Right lobe of liver (tissue), 4 donors: ENCODE results near the gene MESP2.

ENCODE experiments used
- POLR2A ChIP-seq: fragments of 450-650 bp; IDR thresholded peaks from one replicate; pipeline ENCODE4 v1.6.1; 2017; ENCODE audit warnings: antibody characterized with exemption, mild to moderate bottlenecking
- TF ChIP-seq, protein P1 (sequence below), 4 donors: fragments of 200-600 bp in 3 of 4; fragments of 450-650 bp in 1 of 4; IDR thresholded peaks; one replicate each; pipeline versions ENCODE4 v1.5.1 to v1.8.0; 2016 to 2022; ENCODE audit warnings: antibody characterized with exemption in 4 of 4, mild to moderate bottlenecking in 2 of 4
- donor health status: DM: no; HTN: no; CAD: no.
- donor health status: DM: no; HTN: no; CAD: no.
- donor health status: DM: no; HTN: yes; CAD: no.

DNA sequence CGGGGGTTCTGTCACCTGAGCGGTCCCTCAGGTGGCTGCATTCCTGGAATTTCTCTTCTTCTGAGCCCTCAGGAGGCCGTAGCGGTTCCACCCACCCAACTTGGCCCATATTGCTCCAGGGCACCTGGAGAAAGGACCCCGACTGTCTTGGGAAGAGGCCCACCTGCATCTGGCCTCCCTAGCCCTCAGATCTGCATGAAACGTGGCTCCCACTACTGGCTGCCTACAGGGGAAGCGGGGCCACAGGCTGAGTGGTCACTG is 48.4 kb downstream of the MESP2 start:
- TF ChIP-seq, protein P1, sequence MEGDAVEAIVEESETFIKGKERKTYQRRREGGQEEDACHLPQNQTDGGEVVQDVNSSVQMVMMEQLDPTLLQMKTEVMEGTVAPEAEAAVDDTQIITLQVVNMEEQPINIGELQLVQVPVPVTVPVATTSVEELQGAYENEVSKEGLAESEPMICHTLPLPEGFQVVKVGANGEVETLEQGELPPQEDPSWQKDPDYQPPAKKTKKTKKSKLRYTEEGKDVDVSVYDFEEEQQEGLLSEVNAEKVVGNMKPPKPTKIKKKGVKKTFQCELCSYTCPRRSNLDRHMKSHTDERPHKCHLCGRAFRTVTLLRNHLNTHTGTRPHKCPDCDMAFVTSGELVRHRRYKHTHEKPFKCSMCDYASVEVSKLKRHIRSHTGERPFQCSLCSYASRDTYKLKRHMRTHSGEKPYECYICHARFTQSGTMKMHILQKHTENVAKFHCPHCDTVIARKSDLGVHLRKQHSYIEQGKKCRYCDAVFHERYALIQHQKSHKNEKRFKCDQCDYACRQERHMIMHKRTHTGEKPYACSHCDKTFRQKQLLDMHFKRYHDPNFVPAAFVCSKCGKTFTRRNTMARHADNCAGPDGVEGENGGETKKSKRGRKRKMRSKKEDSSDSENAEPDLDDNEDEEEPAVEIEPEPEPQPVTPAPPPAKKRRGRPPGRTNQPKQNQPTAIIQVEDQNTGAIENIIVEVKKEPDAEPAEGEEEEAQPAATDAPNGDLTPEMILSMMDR (IDR thresholded peaks at IDR 0.05): no peak
- no peak for TF ChIP-seq POLR2A
